Measurements from ENCODE around the gene UQCR10.

UQCR10 gene

DNA sequence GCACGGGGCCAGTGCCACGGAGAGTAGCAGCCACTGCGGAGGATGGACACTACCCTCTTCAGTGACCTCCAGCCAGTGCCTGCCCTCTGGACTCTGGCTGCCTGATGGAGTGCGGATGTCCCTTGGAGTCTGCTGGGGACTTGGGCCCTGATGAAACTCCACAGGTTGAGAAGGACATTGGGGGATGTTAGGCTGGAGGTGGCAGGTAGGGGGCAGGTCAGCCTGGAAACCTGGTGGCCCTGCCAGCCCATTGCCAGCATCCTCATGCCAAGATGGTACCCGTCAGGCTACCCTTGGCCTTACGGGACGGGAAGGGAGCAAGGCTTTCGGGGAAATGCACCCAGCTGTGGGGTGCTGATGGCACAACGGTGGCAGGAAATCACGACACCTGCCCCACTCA lies 43.4 kb upstream of the UQCR10 start:
- no peak for TF ChIP-seq TEAD4 (IDR thresholded peaks at IDR 0.05)
- TF ChIP-seq, protein P1, sequence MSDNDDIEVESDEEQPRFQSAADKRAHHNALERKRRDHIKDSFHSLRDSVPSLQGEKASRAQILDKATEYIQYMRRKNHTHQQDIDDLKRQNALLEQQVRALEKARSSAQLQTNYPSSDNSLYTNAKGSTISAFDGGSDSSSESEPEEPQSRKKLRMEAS (IDR thresholded peaks at IDR 0.05): no peak
- no peak for TF ChIP-seq NFIC (IDR thresholded peaks at IDR 0.05)
- TF ChIP-seq, protein P2, sequence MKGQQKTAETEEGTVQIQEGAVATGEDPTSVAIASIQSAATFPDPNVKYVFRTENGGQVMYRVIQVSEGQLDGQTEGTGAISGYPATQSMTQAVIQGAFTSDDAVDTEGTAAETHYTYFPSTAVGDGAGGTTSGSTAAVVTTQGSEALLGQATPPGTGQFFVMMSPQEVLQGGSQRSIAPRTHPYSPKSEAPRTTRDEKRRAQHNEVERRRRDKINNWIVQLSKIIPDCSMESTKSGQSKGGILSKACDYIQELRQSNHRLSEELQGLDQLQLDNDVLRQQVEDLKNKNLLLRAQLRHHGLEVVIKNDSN (IDR thresholded peaks at IDR 0.05): no peak
- TF ChIP-seq CREB1 (IDR thresholded peaks at IDR 0.05; ENCODE audit: low read depth): no peak
- TF ChIP-seq YY1 (IDR thresholded peaks at IDR 0.05; ENCODE audit: low read depth): no peak
- no peak for TF ChIP-seq TAF1 (IDR thresholded peaks at IDR 0.05; ENCODE audit: low read depth)
- TF ChIP-seq TCF12 (IDR thresholded peaks at IDR 0.05; ENCODE audit: low read depth): no peak
- TF ChIP-seq CEBPB (IDR thresholded peaks at IDR 0.05): no peak
- TF ChIP-seq EGR1 (IDR thresholded peaks at IDR 0.05): no peak
- no peak for TF ChIP-seq RAD21 (IDR thresholded peaks at IDR 0.05; ENCODE audit: low read depth)

DNA sequence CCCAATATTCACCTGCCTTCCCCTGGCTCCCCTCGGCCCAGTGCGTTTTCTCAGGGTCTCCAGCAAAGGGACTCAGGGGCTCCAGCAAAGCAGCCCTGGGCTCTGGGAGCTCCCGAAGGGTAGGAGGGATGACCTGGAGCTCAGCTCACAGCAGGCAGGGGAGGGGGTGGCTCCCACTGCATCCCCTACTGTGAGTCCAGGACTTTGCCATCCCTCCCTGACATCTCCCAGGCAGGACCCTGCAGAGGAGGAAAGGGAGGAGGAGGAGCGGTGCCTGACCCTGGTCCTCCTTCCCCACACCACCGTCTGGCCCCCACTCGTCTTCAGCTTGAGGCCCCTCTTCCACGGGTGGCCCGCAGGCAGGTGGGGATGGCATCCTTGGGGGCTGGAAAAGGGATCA lies 42.3 kb upstream of the UQCR10 start:
- TF ChIP-seq YY1 (IDR thresholded peaks at IDR 0.05; ENCODE audit: low read depth) (no peak), FOXM1 (IDR thresholded peaks at IDR 0.05; ENCODE audit: borderline replicate concordance, low read depth) (no peak), EP300 (IDR thresholded peaks at IDR 0.05; ENCODE audit: borderline replicate concordance) (no peak), TAF1 (IDR thresholded peaks at IDR 0.05; ENCODE audit: low read depth) (no peak), ZBTB7A (IDR thresholded peaks at IDR 0.05; ENCODE audit: low read depth) (no peak)

DNA sequence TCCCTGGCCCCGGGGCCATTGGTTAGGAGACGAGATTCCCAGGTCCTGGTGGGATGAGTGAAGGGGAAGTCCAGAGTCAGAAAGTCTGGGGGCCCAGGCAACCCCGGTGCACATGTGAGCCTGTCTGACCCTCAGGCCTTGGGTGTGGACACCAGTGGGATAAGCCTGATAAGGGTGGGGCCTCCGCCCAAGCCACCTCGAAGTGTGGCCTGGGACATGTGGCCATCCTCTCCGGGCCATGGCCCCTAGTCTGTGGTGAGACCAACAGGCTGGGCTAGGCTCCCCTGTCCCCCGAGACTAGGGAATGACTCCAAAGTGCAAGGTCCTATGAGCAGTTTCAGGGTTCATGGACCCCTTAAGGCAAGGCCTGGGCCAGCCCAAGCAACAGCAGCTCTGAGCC lies 41.1 kb upstream of the UQCR10 start:
- TF ChIP-seq EP300 (IDR thresholded peaks at IDR 0.05; ENCODE audit: borderline replicate concordance): no peak
- TF ChIP-seq, protein P3, sequence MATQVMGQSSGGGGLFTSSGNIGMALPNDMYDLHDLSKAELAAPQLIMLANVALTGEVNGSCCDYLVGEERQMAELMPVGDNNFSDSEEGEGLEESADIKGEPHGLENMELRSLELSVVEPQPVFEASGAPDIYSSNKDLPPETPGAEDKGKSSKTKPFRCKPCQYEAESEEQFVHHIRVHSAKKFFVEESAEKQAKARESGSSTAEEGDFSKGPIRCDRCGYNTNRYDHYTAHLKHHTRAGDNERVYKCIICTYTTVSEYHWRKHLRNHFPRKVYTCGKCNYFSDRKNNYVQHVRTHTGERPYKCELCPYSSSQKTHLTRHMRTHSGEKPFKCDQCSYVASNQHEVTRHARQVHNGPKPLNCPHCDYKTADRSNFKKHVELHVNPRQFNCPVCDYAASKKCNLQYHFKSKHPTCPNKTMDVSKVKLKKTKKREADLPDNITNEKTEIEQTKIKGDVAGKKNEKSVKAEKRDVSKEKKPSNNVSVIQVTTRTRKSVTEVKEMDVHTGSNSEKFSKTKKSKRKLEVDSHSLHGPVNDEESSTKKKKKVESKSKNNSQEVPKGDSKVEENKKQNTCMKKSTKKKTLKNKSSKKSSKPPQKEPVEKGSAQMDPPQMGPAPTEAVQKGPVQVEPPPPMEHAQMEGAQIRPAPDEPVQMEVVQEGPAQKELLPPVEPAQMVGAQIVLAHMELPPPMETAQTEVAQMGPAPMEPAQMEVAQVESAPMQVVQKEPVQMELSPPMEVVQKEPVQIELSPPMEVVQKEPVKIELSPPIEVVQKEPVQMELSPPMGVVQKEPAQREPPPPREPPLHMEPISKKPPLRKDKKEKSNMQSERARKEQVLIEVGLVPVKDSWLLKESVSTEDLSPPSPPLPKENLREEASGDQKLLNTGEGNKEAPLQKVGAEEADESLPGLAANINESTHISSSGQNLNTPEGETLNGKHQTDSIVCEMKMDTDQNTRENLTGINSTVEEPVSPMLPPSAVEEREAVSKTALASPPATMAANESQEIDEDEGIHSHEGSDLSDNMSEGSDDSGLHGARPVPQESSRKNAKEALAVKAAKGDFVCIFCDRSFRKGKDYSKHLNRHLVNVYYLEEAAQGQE (IDR thresholded peaks at IDR 0.05; ENCODE audit: low read depth): no peak
- TF ChIP-seq FOXM1 (IDR thresholded peaks at IDR 0.05; ENCODE audit: borderline replicate concordance, low read depth): no peak
- TF ChIP-seq EGR1 (IDR thresholded peaks at IDR 0.05): no peak
- TF ChIP-seq YY1 (IDR thresholded peaks at IDR 0.05; ENCODE audit: low read depth): no peak
- TF ChIP-seq TEAD4 (IDR thresholded peaks at IDR 0.05): no peak
- TF ChIP-seq RAD21 (IDR thresholded peaks at IDR 0.05; ENCODE audit: low read depth): no peak
- TF ChIP-seq, protein P2 (IDR thresholded peaks at IDR 0.05): no peak
- TF ChIP-seq TCF12 (IDR thresholded peaks at IDR 0.05; ENCODE audit: low read depth): no peak
- no peak for TF ChIP-seq CEBPB (IDR thresholded peaks at IDR 0.05)
- no peak for TF ChIP-seq CREB1 (IDR thresholded peaks at IDR 0.05; ENCODE audit: low read depth)
- TF ChIP-seq, protein P1 (IDR thresholded peaks at IDR 0.05): no peak
- TF ChIP-seq ZBTB7A (IDR thresholded peaks at IDR 0.05; ENCODE audit: low read depth): no peak
- no peak for TF ChIP-seq NFIC (IDR thresholded peaks at IDR 0.05)
- no peak for TF ChIP-seq TAF1 (IDR thresholded peaks at IDR 0.05; ENCODE audit: low read depth)

DNA sequence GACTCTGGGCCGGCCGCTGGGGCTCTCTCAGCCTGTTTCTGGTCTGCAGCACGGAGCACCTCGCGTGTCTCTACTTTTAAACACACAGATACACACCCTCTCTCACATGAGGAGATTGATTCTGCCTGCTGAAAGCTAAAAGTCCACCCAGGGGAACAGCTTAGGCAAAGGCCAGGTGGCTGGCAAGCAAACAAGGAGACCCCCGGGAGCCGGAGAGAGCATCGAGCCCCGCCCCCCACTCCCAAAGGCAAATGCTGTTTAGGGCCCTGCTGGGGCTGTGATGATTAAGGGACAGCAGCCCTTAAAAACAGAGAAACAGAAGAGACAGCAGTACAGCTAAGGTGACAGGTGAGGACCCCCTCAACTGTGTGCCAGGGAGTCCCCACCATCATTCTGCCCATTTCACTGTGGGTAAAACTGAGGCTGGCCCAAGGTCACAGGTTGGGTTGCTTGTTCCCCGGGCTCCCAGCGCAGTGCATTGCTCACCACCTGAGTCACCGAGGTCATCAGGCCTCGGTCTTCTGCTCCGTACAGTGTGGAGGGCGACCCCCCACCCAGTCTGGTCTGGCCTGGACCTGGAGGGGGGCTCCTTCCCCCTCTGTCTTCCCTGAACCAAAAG lies 40.5 kb upstream of the UQCR10 start:
- TF ChIP-seq RAD21 (IDR thresholded peaks at IDR 0.05; ENCODE audit: low read depth) (no peak), TEAD4 (IDR thresholded peaks at IDR 0.05) (no peak), YY1 (IDR thresholded peaks at IDR 0.05; ENCODE audit: low read depth) (no peak), ZBTB7A (IDR thresholded peaks at IDR 0.05; ENCODE audit: low read depth) (no peak), CREB1 (IDR thresholded peaks at IDR 0.05; ENCODE audit: low read depth) (no peak), EGR1 (IDR thresholded peaks at IDR 0.05) (no peak)
- TF ChIP-seq, protein P3 (IDR thresholded peaks at IDR 0.05; ENCODE audit: low read depth): no peak

DNA sequence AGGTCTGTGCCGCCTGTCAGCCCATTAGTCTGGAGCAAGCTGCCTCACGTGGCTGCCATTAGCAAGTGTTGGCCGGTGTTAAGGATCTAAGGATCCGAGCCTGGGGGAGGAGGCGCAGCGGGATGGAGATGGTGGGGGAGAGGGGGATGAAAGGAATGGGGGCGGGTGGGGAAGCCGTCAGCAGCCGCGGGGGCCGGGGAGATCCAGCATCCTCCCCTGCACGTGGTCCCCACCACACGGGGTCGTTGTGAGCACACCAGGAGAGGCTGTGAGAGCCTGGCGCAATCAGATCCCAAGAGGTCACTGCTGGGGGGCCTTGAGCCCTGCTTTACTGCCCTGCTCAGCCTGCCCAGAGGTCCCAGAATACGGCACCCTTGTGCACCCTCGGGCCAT lies 40.0 kb upstream of the UQCR10 start:
- TF ChIP-seq, protein P1 (IDR thresholded peaks at IDR 0.05): no peak
- TF ChIP-seq CEBPB (IDR thresholded peaks at IDR 0.05): no peak
- TF ChIP-seq RAD21 (IDR thresholded peaks at IDR 0.05; ENCODE audit: low read depth): peak; percentile 58

DNA sequence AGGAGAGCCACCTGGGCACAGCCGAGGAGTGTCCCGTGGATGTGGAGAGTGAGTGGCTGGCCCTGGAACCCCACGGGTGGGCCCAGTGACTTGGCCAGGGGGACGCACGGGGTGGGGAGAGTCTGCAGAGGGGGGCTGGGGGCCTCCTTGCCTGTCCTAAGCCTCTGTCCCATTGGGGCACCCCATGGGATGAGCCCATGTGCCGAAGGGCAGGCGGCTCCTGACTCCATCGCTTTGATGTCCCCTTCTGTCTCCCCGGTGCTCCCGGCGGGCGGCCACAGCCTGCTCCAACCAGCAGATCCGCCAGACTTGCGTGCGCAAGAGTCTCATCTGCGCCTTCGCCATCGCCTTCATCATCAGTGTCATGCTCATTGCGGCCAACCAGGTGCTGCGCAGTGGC lies 38.0 kb upstream of the UQCR10 start:
- TF ChIP-seq FOXM1 (IDR thresholded peaks at IDR 0.05; ENCODE audit: borderline replicate concordance, low read depth): no peak
- no peak for TF ChIP-seq TAF1 (IDR thresholded peaks at IDR 0.05; ENCODE audit: low read depth)
- TF ChIP-seq CEBPB (IDR thresholded peaks at IDR 0.05): no peak
- TF ChIP-seq TCF12 (IDR thresholded peaks at IDR 0.05; ENCODE audit: low read depth): no peak
- no peak for TF ChIP-seq EGR1 (IDR thresholded peaks at IDR 0.05)
- TF ChIP-seq, protein P3 (IDR thresholded peaks at IDR 0.05; ENCODE audit: low read depth): no peak
- TF ChIP-seq TEAD4 (IDR thresholded peaks at IDR 0.05): no peak
- TF ChIP-seq NFIC (IDR thresholded peaks at IDR 0.05): no peak
- no peak for TF ChIP-seq EP300 (IDR thresholded peaks at IDR 0.05; ENCODE audit: borderline replicate concordance)
- no peak for TF ChIP-seq ZBTB7A (IDR thresholded peaks at IDR 0.05; ENCODE audit: low read depth)
- TF ChIP-seq, protein P2 (IDR thresholded peaks at IDR 0.05): no peak
- TF ChIP-seq YY1 (IDR thresholded peaks at IDR 0.05; ENCODE audit: low read depth): no peak
- TF ChIP-seq, protein P1 (IDR thresholded peaks at IDR 0.05): no peak
- no peak for TF ChIP-seq RAD21 (IDR thresholded peaks at IDR 0.05; ENCODE audit: low read depth)
- no peak for TF ChIP-seq CREB1 (IDR thresholded peaks at IDR 0.05; ENCODE audit: low read depth)
